Measurements from ENCODE around the gene ZBTB9. TPM values are rescaled to one million over a fixed set of nuclear protein-coding genes. Genes with fewer than 3 reads are reported as not detected.
A peak's percentile ranks its signal among the peaks of the same experiment; 100 is the strongest.

Gene ZBTB9
- total RNA-seq, 2 experiments from 2014 or later, result 9.3 to 9.5 TPM

DNA sequence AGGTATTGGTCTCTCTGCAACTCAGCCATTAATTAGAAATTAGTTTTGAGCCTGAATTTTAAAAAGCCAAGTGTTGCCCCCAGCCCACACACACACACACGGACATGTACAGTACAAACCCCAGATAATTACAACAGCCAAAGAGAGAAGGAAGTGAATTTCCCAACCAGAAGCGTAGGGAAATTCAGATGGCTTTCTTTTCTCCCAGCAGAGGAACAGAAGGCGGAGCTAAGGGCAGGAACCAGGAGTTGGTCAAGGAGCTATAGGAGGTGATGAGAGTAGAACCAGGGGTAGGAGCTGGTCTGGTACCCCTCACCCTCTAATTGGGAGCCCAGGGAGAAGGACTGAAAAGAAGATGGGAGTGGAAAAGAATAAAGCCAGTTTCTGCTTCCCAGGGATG lies 3.9 kb upstream of the ZBTB9 start:
- intact Hi-C loops (cut with DNase I, micrococcal nuclease), result loop anchor here (5.0 kb wide), 2 partner anchors 242 to 252 kb away; no protein-coding TSS in a partner anchor
- Mint-ChIP-seq H3K4me3 (no peak overlapping the region), H3K4me1 (peaks cover 13% of the 10 kb centered on the region), H3K27me3 (no peaks in the 10 kb centered on the region), H3K9me3 (ENCODE audit: low read depth) (no peaks in the 10 kb centered on the region), H3K27ac (peak overlapping the region; percentile 19), H3K36me3 (ENCODE audit: low read depth) (peaks cover 20% of the 10 kb centered on the region)
- CTCF ChIA-PET, result interaction anchor here (0.7 to 1.2 kb wide), 2 partner anchors 9 to 251 kb away, joined by 3 read pairs; no protein-coding TSS in a partner anchor
- POLR2A ChIA-PET, result interaction anchor here (1.0 to 1.2 kb wide), 2 partner anchors 9 to 125 kb away, joined by 3 read pairs; no protein-coding TSS in a partner anchor
- ATAC-seq (no peak), DNase-seq (no peak)

DNA sequence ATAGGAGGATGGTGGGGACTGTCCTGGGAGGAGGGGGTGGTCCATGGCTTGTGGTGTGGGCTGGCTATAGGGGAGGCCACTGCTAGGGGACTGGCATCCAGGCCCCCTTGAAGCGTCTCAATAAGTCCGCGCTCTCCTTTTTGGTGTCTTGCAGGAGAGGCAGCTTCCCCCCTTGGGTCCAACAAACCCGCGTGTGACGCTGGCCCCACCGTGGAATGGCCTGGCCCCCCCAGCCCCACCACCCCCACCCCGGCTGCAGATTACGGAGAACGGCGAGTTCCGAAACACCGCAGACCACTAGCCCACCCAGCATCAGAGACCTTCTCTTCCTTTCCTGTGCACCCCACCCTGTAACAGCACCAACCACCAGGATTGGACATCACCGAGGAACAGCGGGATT lies 2.8 kb upstream of the ZBTB9 start:
- POLR2A ChIA-PET, result no interaction called here
- H3K27me3 Mint-ChIP-seq, result no peaks in the 10 kb centered on the region
- no peak overlapping the region for H3K4me3 Mint-ChIP-seq
- H3K27ac Mint-ChIP-seq, result no peak overlapping the region
- no peaks in the 10 kb centered on the region for H3K9me3 Mint-ChIP-seq (ENCODE audit: low read depth)
- ATAC-seq (no peak), DNase-seq (no peak)
- intact Hi-C loops (cut with DNase I, micrococcal nuclease), result loop anchor here (5.0 kb wide), 2 partner anchors 241 to 251 kb away; no protein-coding TSS in a partner anchor
- peaks cover 19% of the 10 kb centered on the region for H3K4me1 Mint-ChIP-seq
- CTCF ChIA-PET, result no interaction called here
- peaks cover 22% of the 10 kb centered on the region for H3K36me3 Mint-ChIP-seq (ENCODE audit: low read depth)

DNA sequence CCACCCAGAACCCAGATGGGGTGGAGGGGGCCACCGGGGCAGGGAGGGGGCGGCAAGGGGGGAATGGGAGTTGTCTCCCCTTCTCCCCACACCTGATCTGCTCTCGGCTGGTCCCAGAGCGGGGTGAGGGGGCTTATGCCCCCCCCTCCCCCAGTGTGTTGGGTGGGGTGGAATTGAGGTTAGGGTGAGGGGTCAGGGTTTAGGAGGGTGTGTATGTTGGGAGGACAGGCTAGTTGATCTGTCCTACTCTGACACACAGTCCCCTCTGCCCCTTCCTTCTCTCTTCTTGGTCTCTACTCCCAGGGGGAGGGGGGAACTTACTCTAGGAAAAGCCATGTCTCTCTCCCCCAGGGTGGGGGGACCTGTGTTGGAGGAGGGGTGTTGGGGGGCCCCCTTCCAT lies 1.9 kb upstream of the ZBTB9 start:
- ChIA-PET POLR2A (no interaction called here), CTCF (no interaction called here)
- Mint-ChIP-seq H3K27me3 (no peaks in the 10 kb centered on the region), H3K4me3 (no peak overlapping the region), H3K4me1 (peaks cover 27% of the 10 kb centered on the region), H3K36me3 (ENCODE audit: low read depth) (peaks cover 26% of the 10 kb centered on the region), H3K27ac (no peak overlapping the region), H3K9me3 (ENCODE audit: low read depth) (no peaks in the 10 kb centered on the region)
- intact Hi-C loops (cut with DNase I, micrococcal nuclease), result loop anchor here (5.0 kb wide), 2 partner anchors 240 to 250 kb away; no protein-coding TSS in a partner anchor
- DNase-seq, result no peak
- ATAC-seq, result no peak

DNA sequence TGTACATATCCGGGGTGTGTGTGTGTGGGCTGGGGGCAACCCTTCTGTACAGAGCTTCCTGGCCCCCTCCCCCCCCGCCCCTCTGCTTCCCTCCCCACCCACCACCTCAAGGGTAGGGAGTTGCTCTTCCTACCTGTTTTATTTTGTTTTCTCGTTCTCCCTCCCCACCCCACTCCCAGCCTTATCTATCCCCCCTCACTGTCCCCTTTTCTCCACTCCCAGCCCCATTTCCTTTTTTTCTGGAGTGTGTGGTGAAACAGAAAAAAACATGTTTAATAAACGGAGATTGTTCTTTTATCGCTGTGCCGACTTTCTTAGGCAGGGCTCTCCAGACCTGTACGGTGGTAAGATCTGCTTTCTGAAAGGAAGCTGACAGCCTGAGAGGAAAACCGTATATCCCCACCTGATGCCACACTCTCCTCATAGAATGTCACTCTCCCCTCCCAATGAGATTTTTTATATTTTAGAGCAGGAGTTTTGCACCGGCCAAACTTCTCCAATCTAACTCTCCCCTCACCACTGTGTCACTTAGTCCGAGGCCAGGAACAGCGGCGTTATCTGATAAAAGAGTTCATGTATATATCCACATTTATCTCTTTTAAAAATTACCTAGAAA lies 875 bp upstream of the ZBTB9 start:
- ChIA-PET POLR2A (interaction anchor here (0.7 to 2.2 kb wide), 3 partner anchors 7 to 1923 kb away, joined by 3 to 6 read pairs (median 4); no protein-coding TSS in a partner anchor), CTCF (interaction anchor here (0.6 to 1.4 kb wide), 4 partner anchors 20 to 248 kb away, joined by 3 to 4 read pairs (median 3); partner anchors contain the start of gene CUTA)
- H3K9me3 Mint-ChIP-seq (ENCODE audit: low read depth), result no peaks in the 10 kb centered on the region
- peaks cover 25% of the 10 kb centered on the region for H3K36me3 Mint-ChIP-seq (ENCODE audit: low read depth)
- H3K4me3 Mint-ChIP-seq, result peak overlapping the region; percentile 95
- H3K27ac Mint-ChIP-seq, result peak overlapping the region; percentile 82
- ATAC-seq (no peak), DNase-seq (no peak)
- no peaks in the 10 kb centered on the region for H3K27me3 Mint-ChIP-seq
- peaks cover 27% of the 10 kb centered on the region for H3K4me1 Mint-ChIP-seq
- intact Hi-C loops (cut with DNase I, micrococcal nuclease), result loop anchor here (1.0 to 5.0 kb wide), 14 partner anchors 22 to 336 kb away; partner anchors contain the start of genes KIFC1 (in 2 of the 2), BAK1 (in 1 of the 2), CUTA (in 1 of the 2) and LEMD2 (in 1 of the 2)

DNA sequence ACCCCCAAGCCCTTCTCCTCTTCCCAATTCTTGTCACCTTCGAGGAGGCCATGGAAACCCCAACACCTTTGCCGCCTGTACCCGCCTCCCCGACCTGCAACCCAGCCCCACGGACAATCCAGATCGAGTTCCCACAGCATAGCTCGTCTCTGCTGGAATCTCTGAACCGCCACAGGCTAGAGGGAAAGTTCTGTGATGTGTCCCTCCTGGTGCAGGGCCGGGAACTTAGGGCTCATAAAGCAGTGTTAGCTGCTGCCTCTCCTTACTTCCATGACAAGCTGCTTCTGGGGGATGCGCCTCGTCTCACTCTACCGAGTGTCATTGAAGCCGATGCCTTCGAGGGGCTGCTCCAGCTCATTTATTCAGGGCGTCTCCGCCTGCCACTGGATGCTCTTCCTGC lies 675 bp downstream of the ZBTB9 start:
- intact Hi-C loops (cut with DNase I, micrococcal nuclease), result loop anchor here (1.0 to 2.0 kb wide), 3 partner anchors 24 to 124 kb away; no protein-coding TSS in a partner anchor
- Mint-ChIP-seq H3K27me3 (no peaks in the 10 kb centered on the region), H3K4me3 (peak overlapping the region; percentile 95), H3K36me3 (ENCODE audit: low read depth) (peaks cover 20% of the 10 kb centered on the region), H3K9me3 (ENCODE audit: low read depth) (no peaks in the 10 kb centered on the region), H3K4me1 (peaks cover 27% of the 10 kb centered on the region), H3K27ac (peak overlapping the region; percentile 80)
- ChIA-PET POLR2A (interaction anchor here (0.8 to 2.2 kb wide), 4 partner anchors 8 to 116 kb away, joined by 3 to 6 read pairs (median 3); no protein-coding TSS in a partner anchor), CTCF (interaction anchor here (1.1 to 1.4 kb wide), 6 partner anchors 8 to 256 kb away, joined by 3 to 4 read pairs (median 3); partner anchors contain the start of gene CUTA)
- ATAC-seq, result no peak
- DNase-seq, result no peak

DNA sequence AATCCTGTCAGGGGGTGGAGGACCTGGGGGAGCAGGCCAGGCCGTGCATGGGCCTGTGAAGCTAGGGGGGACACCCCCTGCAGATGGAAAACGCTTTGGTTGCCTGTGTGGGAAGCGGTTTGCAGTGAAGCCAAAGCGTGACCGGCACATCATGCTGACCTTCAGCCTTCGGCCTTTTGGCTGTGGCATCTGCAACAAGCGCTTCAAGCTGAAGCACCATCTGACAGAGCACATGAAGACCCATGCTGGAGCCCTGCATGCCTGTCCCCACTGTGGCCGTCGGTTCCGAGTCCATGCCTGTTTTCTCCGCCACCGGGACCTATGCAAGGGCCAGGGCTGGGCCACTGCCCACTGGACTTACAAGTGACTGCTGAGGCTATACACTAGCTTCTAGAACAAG lies 1.8 kb downstream of the ZBTB9 start:
- ATAC-seq, result no peak
- ChIA-PET CTCF (interaction anchor here (0.6 to 1.5 kb wide), 3 partner anchors 66 to 165 kb away, joined by 3 to 5 read pairs (median 3); partner anchors contain the start of genes BAK1 and ITPR3), POLR2A (interaction anchor here (0.6 kb wide), 2 partner anchors 47 to 49 kb away, joined by 3 to 5 read pairs; no protein-coding TSS in a partner anchor)
- peak overlapping the region; percentile 95 for H3K4me3 Mint-ChIP-seq
- H3K27ac Mint-ChIP-seq, result no peak overlapping the region
- peaks cover 27% of the 10 kb centered on the region for H3K4me1 Mint-ChIP-seq
- intact Hi-C loops (cut with DNase I, micrococcal nuclease), result no loop called here
- H3K27me3 Mint-ChIP-seq, result no peaks in the 10 kb centered on the region
- peaks cover 20% of the 10 kb centered on the region for H3K36me3 Mint-ChIP-seq (ENCODE audit: low read depth)
- no peak for DNase-seq
- no peaks in the 10 kb centered on the region for H3K9me3 Mint-ChIP-seq (ENCODE audit: low read depth)

DNA sequence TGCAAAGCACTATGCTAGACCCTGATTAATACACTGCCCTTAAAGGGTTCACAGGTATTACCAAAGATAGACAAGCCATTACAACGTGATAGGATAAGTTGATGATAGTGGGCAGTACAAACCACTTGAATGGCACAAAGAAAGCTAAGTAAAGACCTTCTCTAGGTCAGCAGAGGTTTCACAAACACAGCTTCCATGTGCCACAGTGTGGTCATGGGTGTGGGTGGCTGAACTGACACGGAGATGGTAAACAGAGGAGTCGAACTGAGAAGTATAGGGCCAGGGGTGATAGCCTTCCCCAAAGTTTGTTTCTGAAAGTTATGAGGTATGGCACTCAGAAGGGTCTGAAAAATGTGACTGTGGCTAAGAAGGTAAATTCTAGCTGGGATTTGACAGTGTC lies 4.3 kb downstream of the ZBTB9 start:
- H3K36me3 Mint-ChIP-seq (ENCODE audit: low read depth), result peaks cover 20% of the 10 kb centered on the region
- no peak for DNase-seq
- ATAC-seq, result no peak
- intact Hi-C loops (cut with DNase I, micrococcal nuclease), result no loop called here
- peaks cover 18% of the 10 kb centered on the region for H3K4me1 Mint-ChIP-seq
- no peak overlapping the region for H3K27ac Mint-ChIP-seq
- H3K9me3 Mint-ChIP-seq (ENCODE audit: low read depth), result no peaks in the 10 kb centered on the region
- CTCF ChIA-PET, result interaction anchor here (1.0 kb wide), 1 partner anchor 9 kb away, joined by 3 read pairs; no protein-coding TSS in a partner anchor
- POLR2A ChIA-PET, result no interaction called here
- H3K27me3 Mint-ChIP-seq, result no peaks in the 10 kb centered on the region
- H3K4me3 Mint-ChIP-seq, result no peak overlapping the region

DNA sequence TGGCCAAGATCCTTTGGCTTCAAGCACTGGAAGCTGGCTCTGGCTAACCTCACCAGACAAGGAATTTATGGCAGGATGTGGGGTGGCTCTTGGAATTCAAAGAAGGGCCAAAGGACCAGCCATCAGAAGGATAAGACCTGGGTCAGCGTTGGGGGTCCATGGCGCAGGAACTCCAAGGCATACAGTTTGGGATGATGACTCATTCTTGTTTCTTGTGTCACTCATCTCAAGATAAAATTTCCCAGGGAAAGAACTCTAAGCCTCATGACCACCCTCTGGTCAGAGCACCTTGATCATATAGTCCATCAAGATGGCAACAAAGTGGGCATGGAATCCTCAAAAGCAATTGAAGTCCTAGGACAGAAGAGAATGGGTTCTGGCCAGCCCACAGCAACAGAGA lies 4.8 kb downstream of the ZBTB9 start:
- Mint-ChIP-seq H3K27ac (no peak overlapping the region), H3K36me3 (ENCODE audit: low read depth) (peaks cover 20% of the 10 kb centered on the region), H3K27me3 (no peaks in the 10 kb centered on the region), H3K4me3 (no peak overlapping the region), H3K9me3 (ENCODE audit: low read depth) (no peaks in the 10 kb centered on the region), H3K4me1 (peaks cover 17% of the 10 kb centered on the region)
- ATAC-seq, result no peak
- intact Hi-C loops (cut with DNase I, micrococcal nuclease), result no loop called here
- DNase-seq, result no peak
- ChIA-PET CTCF (interaction anchor here (1.0 kb wide), 1 partner anchor 9 kb away, joined by 3 read pairs; no protein-coding TSS in a partner anchor), POLR2A (interaction anchor here (0.5 kb wide), 1 partner anchor 175 kb away, joined by 3 read pairs; no protein-coding TSS in a partner anchor)

DNA sequence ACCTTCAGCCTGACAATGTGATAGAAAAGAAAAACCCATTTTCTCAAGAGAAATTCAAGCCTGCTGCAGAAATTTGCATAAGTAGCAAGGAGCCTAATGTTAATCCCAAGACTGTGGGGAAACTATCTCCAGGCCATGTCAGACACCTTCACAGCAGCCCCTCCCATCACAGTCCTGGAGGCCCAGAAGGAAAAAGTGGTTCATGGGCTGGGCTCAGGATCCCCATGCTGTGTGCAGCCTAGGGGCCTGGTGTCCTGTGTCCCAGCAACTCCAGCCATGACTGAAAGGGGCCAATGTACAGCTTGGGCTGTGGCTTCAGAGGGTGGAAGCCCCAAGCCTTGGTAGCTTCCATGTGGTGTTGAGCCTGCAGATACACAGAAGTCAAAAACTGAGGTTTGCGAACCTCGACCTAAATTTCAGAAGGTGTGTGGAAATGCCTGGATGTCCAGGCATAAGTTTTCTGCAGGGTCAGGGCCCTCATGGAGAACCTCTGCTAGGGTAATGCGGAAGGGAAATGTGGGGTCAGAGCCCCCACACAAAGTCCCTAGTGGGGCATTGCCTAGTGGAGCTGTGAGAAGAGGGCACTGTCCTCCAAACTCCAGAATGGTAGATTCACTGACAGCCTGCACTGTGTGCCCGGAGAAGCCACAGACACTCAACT lies 11.8 kb downstream of the ZBTB9 start:
- Mint-ChIP-seq H3K4me1 (no peaks in the 10 kb centered on the region), H3K27me3 (no peaks in the 10 kb centered on the region), H3K27ac (no peak overlapping the region), H3K9me3 (ENCODE audit: low read depth) (no peaks in the 10 kb centered on the region), H3K4me3 (no peak overlapping the region), H3K36me3 (ENCODE audit: low read depth) (no peaks in the 10 kb centered on the region)
- intact Hi-C loops (cut with DNase I, micrococcal nuclease), result no loop called here
- ChIA-PET CTCF (no interaction called here), POLR2A (no interaction called here)
- DNase-seq, result no peak
- ATAC-seq, result no peak

DNA sequence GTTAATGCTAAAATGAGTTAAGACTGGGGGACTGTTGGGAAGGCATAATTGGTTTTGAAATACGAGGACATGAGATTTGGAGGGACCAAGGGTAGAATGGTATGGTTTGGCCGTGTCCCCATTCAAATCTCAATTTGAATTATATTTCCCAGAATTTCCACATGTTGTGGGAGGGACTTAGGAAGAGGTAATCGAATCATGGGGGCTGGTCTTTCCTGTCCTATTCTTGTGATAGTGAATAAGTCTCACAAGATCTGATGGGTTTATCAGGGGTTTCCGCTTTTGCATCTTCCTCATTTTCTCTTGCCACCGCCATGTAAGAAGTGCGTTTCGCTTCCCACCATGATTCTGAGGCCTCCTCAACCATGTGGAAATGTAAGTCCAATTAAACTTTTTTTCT lies 12.7 kb downstream of the ZBTB9 start:
- no peak overlapping the region for H3K4me3 Mint-ChIP-seq
- no peaks in the 10 kb centered on the region for H3K36me3 Mint-ChIP-seq (ENCODE audit: low read depth)
- CTCF ChIA-PET, result no interaction called here
- DNase-seq (no peak), ATAC-seq (no peak)
- no peaks in the 10 kb centered on the region for H3K4me1 Mint-ChIP-seq
- H3K27ac Mint-ChIP-seq, result no peak overlapping the region
- intact Hi-C loops (cut with DNase I, micrococcal nuclease), result no loop called here
- H3K9me3 Mint-ChIP-seq (ENCODE audit: low read depth), result no peaks in the 10 kb centered on the region
- no peaks in the 10 kb centered on the region for H3K27me3 Mint-ChIP-seq
- POLR2A ChIA-PET, result no interaction called here

DNA sequence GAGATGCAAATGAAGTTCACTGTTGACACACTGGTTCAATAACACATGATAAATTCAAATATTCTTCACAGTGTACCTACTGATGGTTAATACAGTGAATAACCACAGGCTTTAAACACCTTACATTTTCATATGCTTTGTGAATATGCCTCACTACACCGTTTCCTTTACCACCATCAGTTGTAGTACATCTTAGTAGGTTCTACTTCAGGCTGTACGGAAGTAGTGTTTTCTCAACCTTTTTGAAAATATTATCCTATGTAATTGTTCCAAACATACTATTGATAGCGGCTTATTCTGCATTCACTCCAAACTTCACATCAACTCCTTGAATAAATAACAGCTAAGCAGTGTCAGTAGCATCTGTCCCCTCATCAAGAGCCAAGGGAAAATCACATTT lies 15.3 kb downstream of the ZBTB9 start:
- H3K27ac Mint-ChIP-seq, result no peak overlapping the region
- no peak for ATAC-seq
- ChIA-PET POLR2A (no interaction called here), CTCF (interaction anchor here (0.7 kb wide), 1 partner anchor 213 kb away, joined by 3 read pairs; no protein-coding TSS in a partner anchor)
- intact Hi-C loops (cut with DNase I, micrococcal nuclease), result no loop called here
- no peaks in the 10 kb centered on the region for H3K9me3 Mint-ChIP-seq (ENCODE audit: low read depth)
- no peaks in the 10 kb centered on the region for H3K27me3 Mint-ChIP-seq
- H3K4me1 Mint-ChIP-seq, result no peaks in the 10 kb centered on the region
- no peak for DNase-seq
- H3K4me3 Mint-ChIP-seq, result no peak overlapping the region
- H3K36me3 Mint-ChIP-seq (ENCODE audit: low read depth), result no peaks in the 10 kb centered on the region
